HL-60 (cell line): Measurements from ENCODE around the gene OR4C13.

Source experiments
- CTCF ChIP-seq: IDR thresholded peaks from one replicate; pipeline ENCODE4 v1.5.1; 2011; ENCODE audit warnings: low read length, control low read depth, inconsistent platforms; ENCODE audit not compliant: insufficient read depth
- GABPA ChIP-seq: IDR thresholded peaks from 2 replicates; pipeline ENCODE4 v1.6.1; 2012; ENCODE audit warnings: low read depth

GRCh38 chr11:49952091-49952490 is at the start of gene OR4C13:
- no peak for TF ChIP-seq CTCF
- TF ChIP-seq GABPA = no peak
